LNCAP (cell line): ENCODE results near the gene KRT6A.

Source experiments
- CTCF ChIP-seq: fragments of 450-650 bp; IDR thresholded peaks from 2 replicates; pipeline ENCODE4 v1.5.1; 2017; ENCODE audit warnings: mild to moderate bottlenecking

KRT6A gene

GRCh38 chr12:52480073-52480472 is 13.0 kb downstream of the KRT6A start:
- no peak for TF ChIP-seq CTCF

- no peak for TF ChIP-seq CTCF
These were observed 15.4 kb downstream of the KRT6A start for GRCh38 chr12:52477651-52478050.

GRCh38 chr12:52474212-52474611 is 18.8 kb downstream of the KRT6A start:
- TF ChIP-seq CTCF: no peak

GRCh38 chr12:52473768-52474167 is 19.3 kb downstream of the KRT6A start, which contains the start of gene KRT6C:
TSS of gene KRT6C (minus strand) at chr12:52473805. CDS start at chr12:52473737, 68 bp downstream.
- TF ChIP-seq CTCF: no peak

- no peak for TF ChIP-seq CTCF
These were observed 23.2 kb downstream of the KRT6A start for GRCh38 chr12:52469853-52470252.

GRCh38 chr12:52464897-52465296 is 28.2 kb downstream of the KRT6A start:
- no peak for TF ChIP-seq CTCF

GRCh38 chr12:52461693-52462092 is 31.4 kb downstream of the KRT6A start:
- TF ChIP-seq CTCF: no peak

- TF ChIP-seq CTCF: no peak
These were observed 34.2 kb downstream of the KRT6A start for GRCh38 chr12:52458861-52459260.
